ENCODE results near the gene SERPINB2. TPM values are rescaled to one million over a fixed set of nuclear protein-coding genes. Genes with fewer than 3 reads are reported as not detected.

Gene SERPINB2
- total and polyA plus RNA-seq, 10 of the 15 experiments (the other 5 are each of a cell fraction or from before 2014, with no cell fraction given): 9.6 to 25.3 (median 14.0) TPM

GRCh38 chr18:63897072-63897471 lies 9.6 kb downstream of the SERPINB2 start:
- Histone ChIP-seq H3K36me3 (ENCODE audit: control insufficient read depth in 2 of 2, insufficient read depth in 2 of 2, low read length in 1 of 2) (no peaks in the 10 kb centered on the region), H3K9me3 (replicated peaks; ENCODE audit: control insufficient read depth, insufficient read depth, low read length) (no peaks in the 10 kb centered on the region), H2AFZ (ENCODE audit: control insufficient read depth, low read depth, low read length) (no peak overlapping the region), H3K9ac (ENCODE audit: control insufficient read depth, insufficient read depth, low read length) (no peak overlapping the region), H3K4me2 (ENCODE audit: control insufficient read depth, insufficient read depth) (no peak overlapping the region), H3K27me3 (replicated peaks in 1 of 2; ENCODE audit: control insufficient read depth in 2 of 2, insufficient read depth in 2 of 2, low read length in 1 of 2) (no peaks in the 10 kb centered on the region), H3K27ac (ENCODE audit: control insufficient read depth, insufficient read depth) (no peak overlapping the region), H4K20me1 (ENCODE audit: control insufficient read depth, insufficient read depth) (no peaks in the 10 kb centered on the region), H3K4me3 (no peak overlapping the region), H3K4me1 (ENCODE audit: control insufficient read depth, insufficient read depth, low read length) (no peaks in the 10 kb centered on the region; the same call in 1 of the 2 replicates), H3K79me2 (ENCODE audit: control insufficient read depth, insufficient read depth, low read length) (no peaks in the 10 kb centered on the region)
- 70% methylated on average over 4 of the region's 4 CpGs for WGBS (ENCODE audit: insufficient coverage, insufficient replicate concordance, low lambda C conversion rate, missing lambda C conversion rate)
- BruUV-seq (replicated peaks): no TSS peak
- ChIA-PET CTCF (interaction anchor here (11.1 kb wide), 1 partner anchor 39 kb away, joined by 185 read pairs; no protein-coding TSS in a partner anchor), POLR2A (no interaction called here), SMC1A (ENCODE audit: uncharacterized antibody, unreplicated experiment) (interaction anchor here (1.4 to 7.1 kb wide), 3 partner anchors 12 to 78 kb away, joined by 3 to 62 read pairs (median 35); partner anchors contain the start of gene SERPINB10), RAD21 (ENCODE audit: unreplicated experiment) (interaction anchor here (1.6 kb wide), 1 partner anchor 40 kb away, joined by 6 read pairs; no protein-coding TSS in a partner anchor)
- in situ Hi-C loops (cut with MboI) (no loop called here), intact Hi-C loops (cut with micrococcal nuclease; ENCODE audit: unreplicated experiment) (no loop called here)
- FAIRE-seq: no peak
- TF ChIP-seq ESRRA (IDR thresholded peaks at IDR 0.05; ENCODE audit: low read length) (no peak), KLF5 (IDR thresholded peaks at IDR 0.05; ENCODE audit: partially characterized antibody) (no peak), RFX5 (IDR thresholded peaks at IDR 0.05; ENCODE audit: low read depth, low read length) (no peak), LARP7 (IDR thresholded peaks at IDR 0.05) (no peak)
- no peak for DNase-seq (ENCODE audit: low read depth, low spot score)
- no peak for ATAC-seq

- in situ Hi-C loops (cut with MboI) (no loop called here), intact Hi-C loops (cut with micrococcal nuclease; ENCODE audit: unreplicated experiment) (no loop called here)
- no peak overlapping the region for H2AFZ ChIP-seq (ENCODE audit: control insufficient read depth, low read depth, low read length)
- no peak overlapping the region for H3K4me2 ChIP-seq (ENCODE audit: control insufficient read depth, insufficient read depth)
- no peaks in the 10 kb centered on the region for H3K9me3 ChIP-seq (replicated peaks; ENCODE audit: control insufficient read depth, insufficient read depth, low read length)
- no peak for FAIRE-seq
- H3K36me3 ChIP-seq (ENCODE audit: control insufficient read depth in 2 of 2, insufficient read depth in 2 of 2, low read length in 1 of 2): no peaks in the 10 kb centered on the region
- DNase-seq (ENCODE audit: low read depth, low spot score): no peak
- no peak overlapping the region for H3K9ac ChIP-seq (ENCODE audit: control insufficient read depth, insufficient read depth, low read length)
- no peaks in the 10 kb centered on the region for H3K27me3 ChIP-seq (replicated peaks in 1 of 2; ENCODE audit: control insufficient read depth in 2 of 2, insufficient read depth in 2 of 2, low read length in 1 of 2)
- no peaks in the 10 kb centered on the region for H4K20me1 ChIP-seq (ENCODE audit: control insufficient read depth, insufficient read depth)
- POLR2A ChIA-PET: interaction anchor here (1.1 kb wide), 1 partner anchor 32 kb away, joined by 3 read pairs; no protein-coding TSS in a partner anchor
- no peak overlapping the region for H3K27ac ChIP-seq (ENCODE audit: control insufficient read depth, insufficient read depth)
- no peak overlapping the region for H3K4me3 ChIP-seq
- H3K79me2 ChIP-seq (ENCODE audit: control insufficient read depth, insufficient read depth, low read length): no peaks in the 10 kb centered on the region
- CTCF ChIA-PET: interaction anchor here (1.7 to 11.1 kb wide), 2 partner anchors 37 to 64 kb away, joined by 3 to 185 read pairs; no protein-coding TSS in a partner anchor
- BruUV-seq (replicated peaks): no TSS peak
- no peak for ATAC-seq
- H3K4me1 ChIP-seq (ENCODE audit: control insufficient read depth, insufficient read depth, low read length): no peaks in the 10 kb centered on the region; the same call in 1 of the 2 replicates
- SMC1A ChIA-PET (ENCODE audit: uncharacterized antibody, unreplicated experiment): interaction anchor here (7.1 kb wide), 1 partner anchor 37 kb away, joined by 62 read pairs; no protein-coding TSS in a partner anchor
- RAD21 ChIA-PET (ENCODE audit: unreplicated experiment): interaction anchor here (1.2 to 2.2 kb wide), 3 partner anchors 9 to 37 kb away, joined by 4 to 14 read pairs (median 9); partner anchors contain the start of gene SERPINB10
- TF ChIP-seq STAT3 (IDR thresholded peaks at IDR 0.05; ENCODE audit: low read depth, low read length) (no peak), SPI1 (IDR thresholded peaks at IDR 0.05; ENCODE audit: borderline replicate concordance, insufficient read depth, low read depth, low read length) (no peak), MEF2B (IDR thresholded peaks at IDR 0.05; ENCODE audit: partially characterized antibody, poor library complexity, severe bottlenecking) (no peak), ZBTB40 (IDR thresholded peaks at IDR 0.05; ENCODE audit: borderline replicate concordance) (no peak), NR2F1 (conservative IDR thresholded peaks at IDR 0.05) (no peak), NBN (IDR thresholded peaks at IDR 0.05) (no peak), TAF1 (IDR thresholded peaks at IDR 0.05; ENCODE audit: borderline replicate concordance, low read depth, low read length) (no peak), STAT1 (conservative IDR thresholded peaks at IDR 0.05) (no peak), USF1 (IDR thresholded peaks at IDR 0.05; ENCODE audit: borderline replicate concordance, extremely low read length, insufficient read depth, low read depth, low read length) (no peak)
These were observed 11.7 kb downstream of the SERPINB2 start for GRCh38 chr18:63899206-63899605.

Measured in GM12878 (cell line).